Esophagus muscularis mucosa (tissue), 3 donors: Measurements from ENCODE around the gene PSMC3.

Experiments
- POLR2AphosphoS5 ChIP-seq, 2 donors: sonication (generic); formaldehyde crosslinking; IDR thresholded peaks; one replicate each; pipeline ENCODE4 v1.6.1; 2017; ENCODE audit warnings: antibody characterized with exemption in 2 of 2
- TF ChIP-seq, protein P1 (sequence below), 3 experiments: fragments of 200-600 bp in 2 of 3; fragments of 450-650 bp in 1 of 3; sonication (generic) in 2 of 3; IDR thresholded peaks; one replicate each; pipeline ENCODE4 v1.5.1; 2017 to 2019; ENCODE audit warnings: antibody characterized with exemption in 3 of 3, mild to moderate bottlenecking in 2 of 3, moderate library complexity in 1 of 3

DNA sequence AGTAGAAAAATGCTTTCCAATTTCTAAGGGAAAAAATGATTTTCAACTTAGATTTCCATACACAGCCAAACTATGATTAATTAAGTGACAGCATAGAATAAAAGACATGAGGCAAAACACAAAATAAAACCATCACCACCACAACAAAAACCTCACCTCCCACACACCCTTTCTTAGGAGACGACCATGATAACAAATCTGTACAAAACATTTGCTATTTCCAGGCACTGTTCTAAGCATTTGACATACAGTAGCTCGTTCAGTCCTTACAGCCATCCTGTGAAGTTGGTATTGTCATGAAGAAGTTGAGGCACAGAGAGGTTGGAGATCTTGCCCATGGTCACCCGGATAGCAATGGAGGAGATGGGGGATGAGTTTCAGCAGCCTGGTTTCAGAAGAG is 56.6 kb downstream of the PSMC3 start:
- TF ChIP-seq, protein P1, sequence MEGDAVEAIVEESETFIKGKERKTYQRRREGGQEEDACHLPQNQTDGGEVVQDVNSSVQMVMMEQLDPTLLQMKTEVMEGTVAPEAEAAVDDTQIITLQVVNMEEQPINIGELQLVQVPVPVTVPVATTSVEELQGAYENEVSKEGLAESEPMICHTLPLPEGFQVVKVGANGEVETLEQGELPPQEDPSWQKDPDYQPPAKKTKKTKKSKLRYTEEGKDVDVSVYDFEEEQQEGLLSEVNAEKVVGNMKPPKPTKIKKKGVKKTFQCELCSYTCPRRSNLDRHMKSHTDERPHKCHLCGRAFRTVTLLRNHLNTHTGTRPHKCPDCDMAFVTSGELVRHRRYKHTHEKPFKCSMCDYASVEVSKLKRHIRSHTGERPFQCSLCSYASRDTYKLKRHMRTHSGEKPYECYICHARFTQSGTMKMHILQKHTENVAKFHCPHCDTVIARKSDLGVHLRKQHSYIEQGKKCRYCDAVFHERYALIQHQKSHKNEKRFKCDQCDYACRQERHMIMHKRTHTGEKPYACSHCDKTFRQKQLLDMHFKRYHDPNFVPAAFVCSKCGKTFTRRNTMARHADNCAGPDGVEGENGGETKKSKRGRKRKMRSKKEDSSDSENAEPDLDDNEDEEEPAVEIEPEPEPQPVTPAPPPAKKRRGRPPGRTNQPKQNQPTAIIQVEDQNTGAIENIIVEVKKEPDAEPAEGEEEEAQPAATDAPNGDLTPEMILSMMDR (IDR thresholded peaks at IDR 0.05) = no peak
- no peak for TF ChIP-seq POLR2AphosphoS5 (IDR thresholded peaks at IDR 0.05)
